WTC11 (cell line): Measurements from ENCODE around the gene LRRC8C. TPM values are rescaled to one million over a fixed set of nuclear protein-coding genes. Genes with fewer than 3 reads are reported as not detected.

ENCODE experiments used
- ATAC-seq: fragments of 200-7000 bp; cut with Tn5 transposase; 2 replicates; pipeline ENCODE4 v1.10.0; 2021; ENCODE audit warnings: mild to moderate bottlenecking, moderate library complexity
- CTCF ChIA-PET: fragments of 300-600 bp; sonication (Branson Sonifier 250); formaldehyde crosslinking; loops from one replicate; lab custom pipeline; 2021; ENCODE audit warnings: antibody characterized with exemption; lab: Charles Lee
- POLR2A ChIA-PET: fragments of 350-600 bp; sonication (Branson Sonifier 250); formaldehyde crosslinking; loops from one replicate; lab custom pipeline; 2021; ENCODE audit warnings: antibody characterized with exemption; lab: Charles Lee
- DNase-seq: peaks from one replicate; pipeline ENCODE4 v3.0.0; 2021; ENCODE audit warnings: low spot score
- H3K27ac Mint-ChIP-seq: 2 replicates; pipeline ENCODE4 v1.8.0; 2021; ENCODE audit warnings: mixed read lengths
- H3K27me3 Mint-ChIP-seq: 2 replicates; pipeline ENCODE4 v1.8.0; 2021; ENCODE audit warnings: low read depth, mild to moderate bottlenecking, moderate library complexity, mixed read lengths
- H3K36me3 Mint-ChIP-seq: 2 replicates; pipeline ENCODE4 v1.8.0; 2021; ENCODE audit warnings: mixed read lengths
- H3K4me1 Mint-ChIP-seq: 2 replicates; pipeline ENCODE4 v1.8.0; 2022; ENCODE audit warnings: mixed read lengths
- H3K4me3 Mint-ChIP-seq: 2 replicates; pipeline ENCODE4 v1.8.0; 2021; ENCODE audit warnings: mild to moderate bottlenecking, moderate library complexity, mixed read lengths
- H3K9me3 Mint-ChIP-seq: 2 replicates; pipeline ENCODE4 v1.8.0; 2021; ENCODE audit warnings: mixed read lengths
- AFF4 ChIP-seq: sonication (generic); formaldehyde crosslinking; IDR thresholded peaks from 2 replicates; pipeline ENCODE4 v1.8.1; 2023; ENCODE audit warnings: mild to moderate bottlenecking, missing genetic modification reagents, borderline replicate concordance
- AR ChIP-seq: fragments of 250-450 bp; sonication (Bioruptor Pico); IDR thresholded peaks from 2 replicates; pipeline ENCODE4 v1.9.0; 2021; ENCODE audit warnings: mild to moderate bottlenecking
- EMX1 ChIP-seq: fragments of 250-450 bp; sonication (Bioruptor Pico); IDR thresholded peaks from 2 replicates; pipeline ENCODE4 v1.8.0; 2021; ENCODE audit warnings: mild to moderate bottlenecking
- GRHL2 ChIP-seq: fragments of 250-450 bp; sonication (Bioruptor Pico); IDR thresholded peaks from 2 replicates; pipeline ENCODE4 v1.8.0; 2022; ENCODE audit warnings: mild to moderate bottlenecking, moderate library complexity; ENCODE audit not compliant: insufficient replicate concordance, severe bottlenecking
- HMGA2 ChIP-seq: fragments of 250-450 bp; sonication (Bioruptor Pico); IDR thresholded peaks from 2 replicates; pipeline ENCODE4 v1.4.0; 2021; ENCODE audit warnings: mild to moderate bottlenecking, moderate library complexity
- MAX ChIP-seq: sonication (generic); formaldehyde crosslinking; IDR thresholded peaks from 2 replicates; pipeline ENCODE4 v1.8.0; 2022; ENCODE audit warnings: mild to moderate bottlenecking, missing genetic modification reagents
- MXD4 ChIP-seq: fragments of 250-450 bp; sonication (Bioruptor Pico); IDR thresholded peaks from 2 replicates; pipeline ENCODE4 v1.8.0; 2021; ENCODE audit warnings: mild to moderate bottlenecking, moderate library complexity, borderline replicate concordance
- NR2C2 ChIP-seq: sonication (generic); formaldehyde crosslinking; IDR thresholded peaks from 2 replicates; pipeline ENCODE4 v1.8.0; 2022; ENCODE audit warnings: mild to moderate bottlenecking, missing genetic modification reagents
- PRDM15 ChIP-seq: sonication (generic); formaldehyde crosslinking; IDR thresholded peaks from 2 replicates; pipeline ENCODE4 v1.8.0; 2022; ENCODE audit warnings: missing genetic modification reagents
- PRRX2 ChIP-seq: fragments of 250-450 bp; sonication (Bioruptor Pico); IDR thresholded peaks from 2 replicates; pipeline ENCODE4 v1.8.0; 2021; ENCODE audit warnings: mild to moderate bottlenecking
- ZBTB21 ChIP-seq: sonication (generic); formaldehyde crosslinking; IDR thresholded peaks from 2 replicates; pipeline ENCODE4 v1.8.1; 2023; ENCODE audit warnings: mild to moderate bottlenecking, missing genetic modification reagents, borderline replicate concordance
- ZBTB43 ChIP-seq: sonication (generic); formaldehyde crosslinking; IDR thresholded peaks from 2 replicates; pipeline ENCODE4 v1.8.1; 2023; ENCODE audit warnings: mild to moderate bottlenecking, missing genetic modification reagents
- ZNF396 ChIP-seq: fragments of 250-450 bp; sonication (Bioruptor Pico); IDR thresholded peaks from 2 replicates; pipeline ENCODE4 v1.8.0; 2021; ENCODE audit warnings: mild to moderate bottlenecking, moderate library complexity, borderline replicate concordance
- ZNF532 ChIP-seq: fragments of 250-450 bp; sonication (Bioruptor Pico); IDR thresholded peaks from 2 replicates; pipeline ENCODE4 v1.9.0; 2021; ENCODE audit warnings: mild to moderate bottlenecking, borderline replicate concordance
- total RNA-seq: library from RNA; stranded (reverse); gene quantifications from 3 replicates; pipeline ENCODE4 v1.2.3, GENCODE V29; 2021

The LRRC8C gene
- total RNA-seq, 1 experiment from 2014 or later: 1.8 TPM

- peaks cover 47% of the 10 kb centered on the region for H3K4me1 Mint-ChIP-seq
- CTCF ChIA-PET: no interaction called here
- ATAC-seq: no peak
- no peak overlapping the region for H3K4me3 Mint-ChIP-seq
- H3K27me3 Mint-ChIP-seq: no peaks in the 10 kb centered on the region
- no peak overlapping the region; the same call in 1 of the 2 replicates for H3K27ac Mint-ChIP-seq
- POLR2A ChIA-PET: no interaction called here
- no peaks in the 10 kb centered on the region for H3K9me3 Mint-ChIP-seq
- DNase-seq: no peak
- H3K36me3 Mint-ChIP-seq: peaks cover 27% of the 10 kb centered on the region
- TF ChIP-seq ZBTB21 (CRISPR knock-in tag) (no peak), GRHL2 (CRISPR knock-in tag) (no peak), MAX (CRISPR knock-in tag) (no peak), MXD4 (CRISPR knock-in tag) (no peak), ZBTB43 (no peak), PRDM15 (CRISPR knock-in tag) (no peak), NR2C2 (CRISPR knock-in tag) (no peak), AFF4 (CRISPR knock-in tag) (no peak), ZNF532 (no peak), HMGA2 (CRISPR knock-in tag) (no peak), EMX1 (CRISPR knock-in tag) (no peak), PRRX2 (no peak)
- TF ChIP-seq, all 79 proteins: peak for 0
Measured at GRCh38 chr1:89587729-89588161, 45.2 kb upstream of the LRRC8C start.

- CTCF ChIA-PET: no interaction called here
- no peaks in the 10 kb centered on the region for H3K9me3 Mint-ChIP-seq
- 0 out of 2 replicates have a peak overlapping the region, but pooled peaks have one; percentile 51 for H3K27ac Mint-ChIP-seq
- H3K4me3 Mint-ChIP-seq: no peak overlapping the region
- ATAC-seq: no peak
- no peak for DNase-seq
- no peaks in the 10 kb centered on the region for H3K27me3 Mint-ChIP-seq
- H3K4me1 Mint-ChIP-seq: peaks cover 48% of the 10 kb centered on the region
- POLR2A ChIA-PET: no interaction called here
- peaks cover 21% of the 10 kb centered on the region for H3K36me3 Mint-ChIP-seq
- TF ChIP-seq AR (CRISPR knock-in tag) (no peak), ZNF396 (CRISPR knock-in tag) (no peak), ZNF532 (no peak)
Measured at GRCh38 chr1:89588480-89588879, 44.4 kb upstream of the LRRC8C start.
